Psoas muscle (tissue), 8 donors: ENCODE results near the gene COX10. TPM values are rescaled to one million over a fixed set of nuclear protein-coding genes. Genes with fewer than 3 reads are reported as not detected.
"Not testable (repeated sequence)": the region's sequence is repeated elsewhere in the genome, so short reads cannot be mapped to it uniquely, and the experiment has no call there.

Experiments
- ATAC-seq, 4 donors: fragments of 200-7000 bp; cut with Tn5 transposase; one replicate each; pipeline ENCODE4 v1.9.1; 2020; ENCODE audit warnings: moderate library complexity in 3 of 4, mild to moderate bottlenecking in 2 of 4
- DNase-seq, 2 donors: peaks; one replicate each; pipeline ENCODE4 v3.0.0-alpha.2; 2020
- H3K27ac ChIP-seq: fragments of 200-600 bp; one replicate; pipeline ENCODE4 v1.8.0; 2022
- H3K27me3 ChIP-seq, 3 donors: fragments of 200-600 bp in 1 of 3; one replicate each; pipeline versions ENCODE4 v1.6.1 to v1.8.0; 2013 to 2022; ENCODE audit warnings: low read length in 2 of 3, mild to moderate bottlenecking in 2 of 3, moderate library complexity in 1 of 3; ENCODE audit not compliant: insufficient read depth in 3 of 3
- H3K36me3 ChIP-seq, 2 donors: fragments of 200-600 bp in 1 of 2; one replicate each; pipeline versions ENCODE4 v1.6.1 to v1.8.0; 2013 to 2022; ENCODE audit warnings: low read depth in 1 of 2, mild to moderate bottlenecking in 1 of 2, moderate library complexity in 1 of 2; ENCODE audit not compliant: insufficient read depth in 1 of 2
- H3K4me1 ChIP-seq: fragments of 200-600 bp; one replicate; pipeline ENCODE4 v1.8.0; 2022
- H3K4me3 ChIP-seq: fragments of 200-600 bp; one replicate; pipeline ENCODE4 v1.8.0; 2022; ENCODE audit warnings: mild to moderate bottlenecking
- H3K9me3 ChIP-seq: fragments of 200-600 bp; one replicate; pipeline ENCODE4 v1.8.0; 2022
- WGBS, 3 donors: extraction: QIAGEN DNeasy Blood & Tissue Kit; methylation state at CpG; one replicate each; pipeline versions ENCODE4 v1.1.6 to v1.1.7; 2013; 5-methylcytosine and 5-hydroxymethylcytosine counted together
- intact Hi-C, 2 donors: fragments of 100-400 bp; cut with DNase I; formaldehyde crosslinking; loops; one replicate each; pipeline versions ENCODE4 v1.11.0 to v1.14.2; 2022
- polyA plus RNA-seq, 3 donors: library from polyadenylated mRNA; stranded (reverse); fragments of 200-250 nt; gene quantifications; one replicate each; pipeline ENCODE4 v1.2.3, GENCODE V29; 2013
- total RNA-seq, 4 donors: library from RNA; stranded (reverse); fragmentation: NEBNext Ultra II Directional in 2 of 4; extraction: Animal tissue kit (Norgen Biotek cat#: 25700) in 2 of 4; gene quantifications; one replicate each; pipeline versions ENCODE4 v1.2.1 to v1.2.4, GENCODE V29; 2021 to 2023
- TF ChIP-seq, protein P1 (sequence below): fragments of 200-600 bp; IDR thresholded peaks from one replicate; pipeline ENCODE4 v1.8.0; 2022; ENCODE audit warnings: antibody characterized with exemption
- donor health status: healthy with polysubstance abuse.
- donor health status: DM: no; HTN: no; CAD: no; lungs with moderate emphysema.
- donor health status: Bipolar disorder and iron deficiency.
- donor health status: healthy.
- donor health status: DM: yes; HTN: yes; CAD: no.
- donor health status: DM: no; HTN: no; CAD: no.
- donor health status: DM: no; HTN: no; CAD: no.
- donor health status: DM: yes; HTN: yes; CAD: no.

Gene COX10
- total and polyA plus RNA-seq, 7 donors, result 31.5 to 77.1 (median 60.5) TPM

GRCh38 chr17:14161419-14161818, 92.1 kb downstream of the COX10 start:
- intact Hi-C loops, result no loop called here
- TF ChIP-seq, protein P1, sequence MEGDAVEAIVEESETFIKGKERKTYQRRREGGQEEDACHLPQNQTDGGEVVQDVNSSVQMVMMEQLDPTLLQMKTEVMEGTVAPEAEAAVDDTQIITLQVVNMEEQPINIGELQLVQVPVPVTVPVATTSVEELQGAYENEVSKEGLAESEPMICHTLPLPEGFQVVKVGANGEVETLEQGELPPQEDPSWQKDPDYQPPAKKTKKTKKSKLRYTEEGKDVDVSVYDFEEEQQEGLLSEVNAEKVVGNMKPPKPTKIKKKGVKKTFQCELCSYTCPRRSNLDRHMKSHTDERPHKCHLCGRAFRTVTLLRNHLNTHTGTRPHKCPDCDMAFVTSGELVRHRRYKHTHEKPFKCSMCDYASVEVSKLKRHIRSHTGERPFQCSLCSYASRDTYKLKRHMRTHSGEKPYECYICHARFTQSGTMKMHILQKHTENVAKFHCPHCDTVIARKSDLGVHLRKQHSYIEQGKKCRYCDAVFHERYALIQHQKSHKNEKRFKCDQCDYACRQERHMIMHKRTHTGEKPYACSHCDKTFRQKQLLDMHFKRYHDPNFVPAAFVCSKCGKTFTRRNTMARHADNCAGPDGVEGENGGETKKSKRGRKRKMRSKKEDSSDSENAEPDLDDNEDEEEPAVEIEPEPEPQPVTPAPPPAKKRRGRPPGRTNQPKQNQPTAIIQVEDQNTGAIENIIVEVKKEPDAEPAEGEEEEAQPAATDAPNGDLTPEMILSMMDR, result no peak

GRCh38 chr17:14165616-14166015, 96.3 kb downstream of the COX10 start:
- H3K4me3 ChIP-seq, result no peak overlapping the region
- TF ChIP-seq, protein P1, result no peak
- intact Hi-C loops, result no loop called here
- ATAC-seq (no peak), DNase-seq (no peak)
- peaks cover 0 to 3% of the 10 kb centered on the region in 2 donors for H3K36me3 ChIP-seq
- no peaks in the 10 kb centered on the region for H3K9me3 ChIP-seq
- H3K27ac ChIP-seq, result no peak overlapping the region
- 90 to 97% (median 96%) methylated on average over 1 of the region's 1 CpG for WGBS, 3 donors
- no peaks in the 10 kb centered on the region for H3K4me1 ChIP-seq
- H3K27me3 ChIP-seq, result no peaks in the 10 kb centered on the region

More at GRCh38 chr17:14161419-14161818, 92.1 kb downstream of the COX10 start:
- 71 to 94% (median 89%) methylated on average over 1 of the region's 1 CpG for WGBS, 3 donors
- Histone ChIP-seq H3K9me3 (no peaks in the 10 kb centered on the region), H3K4me1 (no peaks in the 10 kb centered on the region), H3K27ac (no peak overlapping the region), H3K27me3 (no peaks in the 10 kb centered on the region), H3K36me3 (peaks cover 0 to 12% of the 10 kb centered on the region in 2 donors), H3K4me3 (no peak overlapping the region)
- DNase-seq (no peak), ATAC-seq (no peak)

DNA sequence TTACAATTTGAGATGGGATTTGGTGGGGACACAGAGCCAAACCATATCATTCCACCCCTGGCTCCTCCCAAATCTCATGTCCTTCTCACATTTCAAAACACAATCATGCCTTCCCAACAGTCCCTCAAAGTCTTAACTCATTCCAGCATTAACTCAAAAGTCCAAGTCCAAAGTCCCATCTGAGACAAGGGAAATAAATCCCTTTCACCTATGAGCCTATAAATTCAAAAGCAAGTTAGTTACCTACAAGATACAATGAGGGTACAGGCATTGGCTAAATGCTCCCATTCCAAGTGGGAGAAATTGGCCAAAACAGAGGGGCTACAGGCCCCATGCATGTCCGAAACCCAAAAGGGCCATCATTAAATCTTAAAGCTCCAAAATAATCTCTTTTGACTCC, 98.5 kb downstream of the COX10 start:
- H3K36me3 ChIP-seq, H3K27ac ChIP-seq, DNase-seq, H3K4me3 ChIP-seq, ATAC-seq, H3K4me1 ChIP-seq, H3K9me3 ChIP-seq, intact Hi-C loops, H3K27me3 ChIP-seq: not testable (repeated sequence)
- 98 to 100% (median 100%) methylated on average over 1 of the region's 1 CpG for WGBS, 3 donors

- Histone ChIP-seq H3K27ac (no peak overlapping the region), H3K36me3 (no peaks in the 10 kb centered on the region), H3K4me3 (no peak overlapping the region), H3K4me1 (no peaks in the 10 kb centered on the region), H3K9me3 (no peaks in the 10 kb centered on the region), H3K27me3 (no peaks in the 10 kb centered on the region)
- ATAC-seq, result no peak
- WGBS, 3 donors, result 96 to 100% (median 98%) methylated on average over 3 of the region's 3 CpGs
- no peak for DNase-seq
- intact Hi-C loops, result no loop called here
- TF ChIP-seq, protein P1, result no peak
These were observed 99.3 kb downstream of the COX10 start for GRCh38 chr17:14168582-14168981.

DNA sequence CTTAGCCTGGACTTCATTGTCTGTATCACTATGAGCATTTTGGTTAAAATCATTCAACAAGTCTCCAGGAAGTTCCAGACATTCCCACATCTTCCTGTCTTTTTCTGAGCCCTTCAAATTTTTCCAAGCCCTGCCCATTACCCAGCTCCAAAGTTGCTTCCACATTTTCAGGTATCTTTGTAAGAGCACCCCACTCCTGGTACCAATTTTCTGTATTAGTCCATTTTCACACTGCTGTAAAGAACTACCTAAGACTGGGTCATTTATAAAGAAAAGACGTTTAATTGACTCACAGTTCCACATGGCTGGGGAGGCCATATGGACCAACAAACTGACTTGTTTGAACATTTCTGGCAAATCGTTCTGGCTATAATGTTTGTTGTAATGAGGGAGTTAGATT, 100.0 kb downstream of the COX10 start:
- Histone ChIP-seq H3K36me3 (no peaks in the 10 kb centered on the region), H3K4me3 (no peak overlapping the region), H3K9me3 (no peaks in the 10 kb centered on the region), H3K27ac (no peak overlapping the region), H3K27me3 (no peaks in the 10 kb centered on the region), H3K4me1 (no peaks in the 10 kb centered on the region)
- TF ChIP-seq, protein P1, result no peak
- intact Hi-C loops, result no loop called here
- ATAC-seq (no peak), DNase-seq (no peak)
- 92 to 96% (median 95%) methylated on average over 2 of the region's 2 CpGs for WGBS, 3 donors
